ENCODE results near the gene PRKN.
"Not testable (repeated sequence)": the region's sequence is repeated elsewhere in the genome, so short reads cannot be mapped to it uniquely, and the experiment has no call there.

PRKN gene

DNA sequence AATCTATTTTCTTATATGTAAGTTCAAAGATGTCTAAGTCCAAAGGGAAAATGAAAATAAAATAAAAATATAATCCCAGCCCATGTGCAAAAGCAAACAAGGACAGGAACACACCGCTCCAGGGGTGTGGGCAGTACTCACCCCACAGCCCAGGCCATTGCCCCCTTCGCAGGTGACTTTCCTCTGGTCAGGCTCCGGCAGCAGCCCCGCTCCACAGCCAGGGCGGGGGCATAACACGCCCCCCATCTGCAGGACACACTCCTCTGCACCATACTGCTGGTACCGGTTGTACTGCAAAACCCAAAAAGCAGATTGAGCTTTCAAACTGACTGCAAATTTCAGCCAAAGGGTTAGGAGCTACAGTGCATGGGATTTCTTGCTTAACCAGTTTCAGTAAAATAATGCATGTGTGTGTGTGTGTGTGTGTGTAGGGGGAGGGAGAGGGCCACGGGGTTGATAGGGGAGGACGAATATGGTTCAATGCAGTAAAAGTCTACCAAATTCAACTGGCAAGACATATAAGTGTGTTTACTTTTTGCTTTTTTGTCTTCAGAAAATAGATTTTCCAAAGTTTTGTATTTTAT lies 1178.8 kb downstream of the PRKN start:
- DNase-seq: no peak

GRCh38 chr6:161547617-161548016 lies 1179.9 kb downstream of the PRKN start:
- no peak for DNase-seq

- DNase-seq: no peak
Measured at GRCh38 chr6:161546632-161547031, 1180.9 kb downstream of the PRKN start.

- no peak for DNase-seq
Measured at GRCh38 chr6:161545741-161546140, 1181.8 kb downstream of the PRKN start.

- no peak for DNase-seq
Measured at GRCh38 chr6:161544801-161545480, 1182.6 kb downstream of the PRKN start.

DNA sequence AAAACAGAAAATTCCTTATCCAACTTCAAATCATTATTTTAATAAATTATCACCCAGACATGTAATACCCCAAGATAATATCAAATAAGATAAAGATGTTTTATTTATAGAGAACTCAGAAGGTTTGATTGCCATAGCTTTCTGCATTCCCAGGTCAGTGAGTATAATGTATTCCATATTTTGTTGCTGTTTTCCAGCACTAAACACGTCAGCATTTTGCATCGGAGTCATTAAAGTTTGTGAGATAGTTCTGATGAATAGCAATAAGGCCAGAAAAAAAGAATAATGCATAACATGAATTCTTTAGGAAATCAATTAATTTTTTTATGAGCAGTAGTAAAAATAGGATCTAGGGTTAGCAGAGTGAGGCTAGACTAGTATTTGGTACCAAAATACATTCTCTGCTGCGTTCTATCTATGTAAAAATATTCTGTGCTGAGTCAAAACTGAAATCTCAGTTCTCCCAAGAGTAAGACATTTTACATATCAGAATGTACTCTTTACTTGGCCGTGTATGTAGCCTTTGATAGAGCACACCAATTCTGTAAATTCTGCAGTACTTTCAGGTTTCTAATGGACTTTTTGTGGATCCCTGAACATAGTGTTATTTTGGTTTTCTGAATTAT lies 1183.8 kb downstream of the PRKN start:
- no peak for DNase-seq

DNA sequence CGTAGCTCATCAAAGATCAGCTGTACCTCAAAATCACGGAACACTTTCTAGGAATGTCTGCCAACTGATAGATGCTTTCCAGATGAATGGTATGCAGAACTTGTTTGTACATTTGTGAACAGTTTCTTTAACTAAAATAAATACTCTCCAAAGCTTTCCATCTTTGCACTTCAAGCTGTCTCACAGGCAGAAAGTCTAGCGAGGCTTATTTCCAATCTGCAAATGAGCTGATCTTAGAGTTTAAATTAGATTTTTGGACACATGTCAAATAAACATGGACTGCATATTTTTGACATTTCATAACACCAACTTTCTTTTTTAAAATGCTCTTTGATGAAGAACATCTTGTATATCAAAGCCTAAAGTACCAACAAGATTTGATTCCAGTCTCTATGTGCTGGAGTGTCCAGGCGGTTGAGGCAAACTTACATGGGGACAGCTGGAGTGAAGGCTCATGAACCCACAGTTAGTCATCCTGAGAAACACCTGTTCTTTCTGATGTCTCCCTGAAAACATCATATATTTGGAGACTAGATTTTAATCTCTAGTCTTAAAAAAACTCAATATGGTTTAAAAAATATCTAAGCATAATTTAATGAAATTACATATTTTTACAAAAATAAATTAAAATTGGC lies 1185.1 kb downstream of the PRKN start:
- no peak for DNase-seq

GRCh38 chr6:161540532-161540931 lies 1187.0 kb downstream of the PRKN start:
- no peak for DNase-seq

GRCh38 chr6:161536224-161536630 lies 1191.3 kb downstream of the PRKN start:
- DNase-seq: no peak

- DNase-seq: no peak
Measured at GRCh38 chr6:161534264-161534873, 1193.2 kb downstream of the PRKN start.

DNA sequence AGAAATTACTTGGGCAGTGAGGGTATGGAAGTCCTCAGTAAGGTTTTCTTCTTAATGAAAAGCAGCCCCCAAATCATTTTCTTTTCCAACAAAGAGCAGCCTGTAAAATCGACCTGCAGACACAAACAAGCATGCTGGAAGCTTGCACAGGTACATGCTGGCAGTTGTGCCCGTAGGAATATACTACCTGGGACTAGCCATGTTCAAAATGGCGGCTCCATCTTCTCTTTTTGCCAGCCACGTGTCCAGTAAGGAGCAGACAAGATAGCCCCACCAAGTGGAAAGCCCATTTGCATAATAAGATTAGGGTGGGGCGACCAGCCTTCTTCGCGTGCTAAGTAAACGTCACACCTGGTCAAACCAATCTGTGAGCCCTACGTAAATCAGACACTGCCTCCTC lies 1194.3 kb downstream of the PRKN start:
- no peak for DNase-seq

GRCh38 chr6:161532536-161532935 lies 1195.0 kb downstream of the PRKN start:
- no peak for DNase-seq

GRCh38 chr6:161526794-161527193 lies 1200.8 kb downstream of the PRKN start:
- DNase-seq: no peak

- no peak for DNase-seq
Measured at GRCh38 chr6:161523362-161523761, 1204.2 kb downstream of the PRKN start.

GRCh38 chr6:161522276-161522675 lies 1205.3 kb downstream of the PRKN start:
- no peak for DNase-seq

- DNase-seq: no peak
Measured at GRCh38 chr6:161511447-161512095, 1216.0 kb downstream of the PRKN start.

DNA sequence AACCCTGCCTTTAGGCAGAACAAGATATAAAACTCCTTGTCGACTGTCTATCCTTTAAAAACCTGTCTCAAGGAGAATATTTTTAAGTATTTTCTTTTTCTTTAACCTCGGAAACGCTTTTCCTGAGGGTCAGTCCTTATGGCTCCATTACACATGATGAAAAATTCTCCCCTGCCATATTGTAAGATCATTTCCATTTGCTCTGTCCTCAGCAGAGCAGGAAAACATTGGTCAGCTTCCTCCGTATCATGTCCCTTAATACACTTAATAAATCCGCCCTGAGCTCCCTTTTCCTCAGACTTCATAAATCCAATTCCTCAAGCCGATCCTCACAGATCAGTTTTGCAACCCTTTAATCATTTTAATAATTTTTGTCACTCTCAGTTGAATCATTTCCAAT lies 1219.2 kb downstream of the PRKN start:
- DNase-seq: no peak

- DNase-seq: no peak
Measured at GRCh38 chr6:161507375-161507774, 1220.2 kb downstream of the PRKN start.

- no peak for DNase-seq
Measured at GRCh38 chr6:161503570-161503969, 1224.0 kb downstream of the PRKN start.

DNA sequence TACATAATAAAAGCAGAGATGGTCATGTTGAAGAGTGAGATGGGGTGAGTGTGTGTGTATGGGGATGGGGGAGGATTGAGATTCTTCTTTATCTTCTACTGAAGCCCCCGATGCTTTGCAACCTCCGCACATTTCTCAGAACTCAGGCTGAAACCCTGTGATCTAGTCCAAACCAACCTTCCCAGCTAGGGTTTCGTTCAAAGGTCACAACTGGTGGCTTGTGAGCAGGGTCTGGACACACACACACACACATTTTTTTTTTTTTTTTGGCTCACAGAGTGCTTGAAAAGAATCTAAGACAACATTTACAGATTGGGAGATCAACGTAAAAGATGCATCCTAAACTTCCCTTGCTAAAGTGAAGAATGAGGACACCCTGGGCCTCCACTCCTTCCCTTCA lies 1228.7 kb downstream of the PRKN start:
- DNase-seq: no peak

- no peak for DNase-seq
Measured at GRCh38 chr6:161498359-161498758, 1229.2 kb downstream of the PRKN start.

DNA sequence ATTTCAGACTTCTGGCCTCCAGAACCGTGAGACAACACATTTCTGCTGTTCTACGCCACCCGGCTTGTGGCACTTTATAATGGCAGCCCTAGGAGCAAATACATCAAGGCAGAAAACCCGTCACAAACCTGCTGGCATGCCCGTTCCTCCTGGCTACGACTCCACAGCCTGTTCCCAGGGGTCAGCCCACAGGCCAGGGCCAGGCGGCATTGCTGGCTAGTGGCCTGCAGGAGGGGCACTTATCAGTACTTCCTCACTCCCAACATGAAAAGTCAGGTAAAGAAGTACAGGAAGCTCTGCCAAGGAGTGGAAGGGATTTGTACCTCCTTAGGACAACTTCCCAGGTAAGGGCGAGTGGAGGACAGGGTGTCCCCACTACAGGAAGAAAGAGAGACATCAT lies 1230.6 kb downstream of the PRKN start:
- DNase-seq: no peak

GRCh38 chr6:161496271-161496670 lies 1231.3 kb downstream of the PRKN start:
- not testable (repeated sequence) for DNase-seq

Data from DMS79 treated with DMSO at 0.1 percent for 48 hours (cell line).